H9 (cell line): Measurements from ENCODE around the gene AKAP12. TPM values are rescaled to one million over a fixed set of nuclear protein-coding genes. Genes with fewer than 3 reads are reported as not detected.

Source experiments
- DNase-seq: peaks from one replicate; pipeline ENCODE4 v3.0.0-alpha.2; 2017
- H2AFZ ChIP-seq: one replicate; pipeline ENCODE4 v1.6.1; 2013; ENCODE audit warnings: mild to moderate bottlenecking, low read length, control low read depth, moderate library complexity
- H2AK5ac ChIP-seq: 2 replicates; pipeline ENCODE4 v1.6.1; 2013; ENCODE audit warnings: low read length, control low read depth, mixed read lengths; ENCODE audit not compliant: insufficient read length
- H2BK120ac ChIP-seq: one replicate; pipeline ENCODE4 v1.6.1; 2013; ENCODE audit warnings: low read depth, mild to moderate bottlenecking, low read length, control low read depth, inconsistent platforms; ENCODE audit not compliant: poor library complexity, severe bottlenecking
- H2BK12ac ChIP-seq: 2 replicates; pipeline ENCODE4 v1.6.1; 2013; ENCODE audit warnings: low read length, control low read depth, mixed read lengths, low read depth; ENCODE audit not compliant: insufficient read length
- H2BK15ac ChIP-seq: 2 replicates; pipeline ENCODE4 v1.6.1; 2013; ENCODE audit warnings: low read depth, low read length, control low read depth
- H2BK20ac ChIP-seq: one replicate; pipeline ENCODE4 v1.6.1; 2013; ENCODE audit warnings: low read depth, mild to moderate bottlenecking, low read length, control low read depth, inconsistent platforms; ENCODE audit not compliant: poor library complexity, severe bottlenecking
- H2BK5ac ChIP-seq: 2 replicates; pipeline ENCODE4 v1.6.1; 2013; ENCODE audit warnings: low read length, control low read depth, mixed read lengths; ENCODE audit not compliant: insufficient read length
- H3K14ac ChIP-seq: 2 replicates; pipeline ENCODE4 v1.6.1; 2013; ENCODE audit warnings: low read length, control low read depth; ENCODE audit not compliant: insufficient read depth
- H3K18ac ChIP-seq: 2 replicates; pipeline ENCODE4 v1.6.1; 2013; ENCODE audit warnings: low read depth, mild to moderate bottlenecking, mixed read lengths, low read length, control low read depth; ENCODE audit not compliant: insufficient read length
- H3K23ac ChIP-seq: 2 replicates; pipeline ENCODE4 v1.6.1; 2013; ENCODE audit warnings: low read length, control low read depth, mixed read lengths, low read depth; ENCODE audit not compliant: insufficient read length
- H3K23me2 ChIP-seq: 2 replicates; pipeline ENCODE4 v1.6.1; 2013; ENCODE audit warnings: low read depth, mild to moderate bottlenecking, mixed read lengths, low read length, control low read depth; ENCODE audit not compliant: insufficient read length, poor library complexity, severe bottlenecking
- H3K27ac ChIP-seq: 2 replicates; pipeline ENCODE4 v1.5.1; 2013; ENCODE audit warnings: low read length, control low read depth, mixed read lengths, low read depth; ENCODE audit not compliant: insufficient read length
- H3K27me3 ChIP-seq: 2 replicates; pipeline ENCODE4 v1.6.1; 2013; ENCODE audit warnings: low read length, control low read depth, inconsistent platforms; ENCODE audit not compliant: insufficient read depth
- H3K4ac ChIP-seq: 2 replicates; pipeline ENCODE4 v1.6.1; 2013; ENCODE audit warnings: low read depth, mild to moderate bottlenecking, control low read depth, inconsistent platforms, low read length, moderate library complexity
- H3K4me1 ChIP-seq: 2 replicates; pipeline ENCODE4 v1.6.1; 2013; ENCODE audit warnings: low read length, control low read depth, inconsistent platforms; ENCODE audit not compliant: insufficient read depth
- H3K4me2 ChIP-seq: 2 replicates; pipeline ENCODE4 v1.6.1; 2013; ENCODE audit warnings: low read length, control low read depth, mixed read lengths; ENCODE audit not compliant: insufficient read length, insufficient read depth
- H3K56ac ChIP-seq: 2 replicates; pipeline ENCODE4 v1.6.1; 2013; ENCODE audit warnings: low read depth, mild to moderate bottlenecking, mixed read lengths, low read length, control low read depth; ENCODE audit not compliant: insufficient read length
- H3K79me1 ChIP-seq: 2 replicates; pipeline ENCODE4 v1.6.1; 2013; ENCODE audit warnings: low read depth, mild to moderate bottlenecking, moderate library complexity, low read length, control low read depth, inconsistent platforms; ENCODE audit not compliant: insufficient read depth, poor library complexity, severe bottlenecking
- H3K79me2 ChIP-seq: 2 replicates; pipeline ENCODE4 v1.6.1; 2013; ENCODE audit warnings: low read length, control low read depth, inconsistent platforms; ENCODE audit not compliant: insufficient read depth
- H3K9ac ChIP-seq: 2 replicates; pipeline ENCODE4 v1.6.1; 2013; ENCODE audit warnings: low read length, control low read depth, mixed read lengths; ENCODE audit not compliant: insufficient read length; ENCODE audit errors: extremely low read depth
- H3K9me3 ChIP-seq: one replicate; pipeline ENCODE4 v1.6.1; 2013; ENCODE audit warnings: low read depth, low read length, inconsistent platforms; ENCODE audit not compliant: control insufficient read depth
- H3T11ph ChIP-seq: one replicate; pipeline ENCODE4 v1.6.1; 2013; ENCODE audit warnings: mild to moderate bottlenecking, low read length, control low read depth, inconsistent platforms
- H4K20me1 ChIP-seq: one replicate; pipeline ENCODE4 v1.6.1; 2013; ENCODE audit not compliant: control insufficient read depth, insufficient read length, insufficient read depth
- H4K5ac ChIP-seq: 2 replicates; pipeline ENCODE4 v1.6.1; 2013; ENCODE audit warnings: low read depth, mild to moderate bottlenecking, mixed read lengths, low read length, control low read depth; ENCODE audit not compliant: insufficient read length
- H4K8ac ChIP-seq: replicated peaks from 2 replicates; pipeline ENCODE4 v1.6.1; 2013; ENCODE audit warnings: low read length, control low read depth, mixed read lengths, low read depth; ENCODE audit not compliant: insufficient read length
- H4K91ac ChIP-seq: 2 replicates; pipeline ENCODE4 v1.6.1; 2013; ENCODE audit warnings: low read depth, mild to moderate bottlenecking, moderate library complexity, mixed read lengths, low read length, control low read depth; ENCODE audit not compliant: insufficient read length
- H3K27ac Mint-ChIP-seq, 3 experiments: 2 replicates in 2 of 3; 3 replicates in 1 of 3; pipeline ENCODE4 v1.8.0; 2020 to 2021; ENCODE audit warnings: mixed read lengths in 3 of 3, mild to moderate bottlenecking in 1 of 3, moderate library complexity in 1 of 3
- H3K27me3 Mint-ChIP-seq: 2 replicates; pipeline ENCODE4 v1.8.0; 2021; ENCODE audit warnings: low read depth, mild to moderate bottlenecking, moderate library complexity, mixed read lengths
- H3K36me3 Mint-ChIP-seq, 3 experiments: 2 replicates in 2 of 3; 3 replicates in 1 of 3; pipeline ENCODE4 v1.8.0; 2020 to 2021; ENCODE audit warnings: low read depth in 3 of 3, mixed read lengths in 3 of 3; ENCODE audit not compliant: insufficient read depth in 1 of 3
- H3K4me1 Mint-ChIP-seq, 2 experiments: 2 replicates each; pipeline ENCODE4 v1.8.0; 2020; ENCODE audit warnings: mixed read lengths in 2 of 2
- H3K4me3 Mint-ChIP-seq, 2 experiments: 2 replicates in 1 of 2; 3 replicates in 1 of 2; pipeline ENCODE4 v1.8.0; 2020 to 2021; ENCODE audit warnings: mild to moderate bottlenecking in 2 of 2, mixed read lengths in 2 of 2, moderate library complexity in 1 of 2
- H3K9me3 Mint-ChIP-seq, 2 experiments: 2 replicates in 1 of 2; 3 replicates in 1 of 2; pipeline ENCODE4 v1.8.0; 2020; ENCODE audit warnings: mild to moderate bottlenecking in 2 of 2, mixed read lengths in 2 of 2, moderate library complexity in 1 of 2
- CTCF ChIP-seq: fragments of 200-600 bp; sonication (generic); conservative IDR thresholded peaks from 3 replicates; pipeline ENCODE4 v1.8.0; 2021; ENCODE audit warnings: antibody characterized with exemption, mild to moderate bottlenecking
- WGBS: extraction: QIAGEN DNeasy Blood & Tissue Kit; methylation state at CpG from one replicate; pipeline ENCODE4 v1.1.7; 2013; ENCODE audit warnings: missing lambda C conversion rate, low lambda C conversion rate, mixed read lengths; ENCODE audit not compliant: insufficient read length; ENCODE audit errors: extremely low coverage; 5-methylcytosine and 5-hydroxymethylcytosine counted together
- total RNA-seq: library from RNA; stranded (reverse); gene quantifications from 2 replicates; pipeline ENCODE4 v1.2.1, GENCODE V29; 2021

Gene AKAP12
- total RNA-seq, 1 experiment from 2014 or later: 52.3 TPM

GRCh38 chr6:151310852-151311767 is 71.3 kb downstream of the AKAP12 start:
- no peaks in the 10 kb centered on the region for H4K20me1 ChIP-seq
- no peaks in the 10 kb centered on the region for H3K27me3 ChIP-seq
- no peak overlapping the region for H4K8ac ChIP-seq
- H3K27ac ChIP-seq: no peak overlapping the region
- H4K91ac ChIP-seq: no peak overlapping the region
- no peaks in the 10 kb centered on the region for H3K79me1 ChIP-seq
- H3K4me2 ChIP-seq: no peak overlapping the region
- Mint-ChIP-seq H3K4me1 (peaks cover 25 to 38% of the 10 kb centered on the region in 2 experiments), H3K36me3 (peaks cover 9 to 13% (median 12%) of the 10 kb centered on the region in 3 experiments), H3K9me3 (no peaks in the 10 kb centered on the region), H3K27ac (peak overlapping the region in 2 of 3 experiments; percentile 93 to 98; a peak in 2 of 7 replicates), H3K27me3 (no peaks in the 10 kb centered on the region), H3K4me3 (no peak overlapping the region)
- no peak overlapping the region for H3K9ac ChIP-seq
- no CpG with 5 or more reads among the region's 14 CpGs for WGBS
- H4K5ac ChIP-seq: no peak overlapping the region
- H2BK12ac ChIP-seq: no peak overlapping the region
- H3K23ac ChIP-seq: no peak overlapping the region
- H2BK20ac ChIP-seq: no peak overlapping the region
- no peak overlapping the region for H2AK5ac ChIP-seq
- H3K14ac ChIP-seq: no peak overlapping the region
- no peak overlapping the region for H2BK120ac ChIP-seq
- H2BK15ac ChIP-seq: no peak overlapping the region
- no peak overlapping the region for H2AFZ ChIP-seq
- H3T11ph ChIP-seq: no peak overlapping the region
- no peak for TF ChIP-seq CTCF
- H3K9me3 ChIP-seq: no peaks in the 10 kb centered on the region
- no peak overlapping the region for H3K56ac ChIP-seq
- no peaks in the 10 kb centered on the region for H3K4me1 ChIP-seq
- no peaks in the 10 kb centered on the region for H3K23me2 ChIP-seq
- H2BK5ac ChIP-seq: no peak overlapping the region
- no peak overlapping the region for H3K18ac ChIP-seq
- DNase-seq: no peak
- H3K79me2 ChIP-seq: no peaks in the 10 kb centered on the region
- H3K4ac ChIP-seq: no peak overlapping the region; the same call in 1 of the 2 replicates
